HG02571 (cell line): Measurements from ENCODE around the gene PROCA1.

Source experiments
- ATAC-seq: cut with Tn5 transposase; IDR thresholded peaks from one replicate; pipeline ENCODE4 v1.9.1; 2021; ENCODE audit warnings: mild to moderate bottlenecking, moderate library complexity; ENCODE audit not compliant: unreplicated experiment

Gene PROCA1

DNA sequence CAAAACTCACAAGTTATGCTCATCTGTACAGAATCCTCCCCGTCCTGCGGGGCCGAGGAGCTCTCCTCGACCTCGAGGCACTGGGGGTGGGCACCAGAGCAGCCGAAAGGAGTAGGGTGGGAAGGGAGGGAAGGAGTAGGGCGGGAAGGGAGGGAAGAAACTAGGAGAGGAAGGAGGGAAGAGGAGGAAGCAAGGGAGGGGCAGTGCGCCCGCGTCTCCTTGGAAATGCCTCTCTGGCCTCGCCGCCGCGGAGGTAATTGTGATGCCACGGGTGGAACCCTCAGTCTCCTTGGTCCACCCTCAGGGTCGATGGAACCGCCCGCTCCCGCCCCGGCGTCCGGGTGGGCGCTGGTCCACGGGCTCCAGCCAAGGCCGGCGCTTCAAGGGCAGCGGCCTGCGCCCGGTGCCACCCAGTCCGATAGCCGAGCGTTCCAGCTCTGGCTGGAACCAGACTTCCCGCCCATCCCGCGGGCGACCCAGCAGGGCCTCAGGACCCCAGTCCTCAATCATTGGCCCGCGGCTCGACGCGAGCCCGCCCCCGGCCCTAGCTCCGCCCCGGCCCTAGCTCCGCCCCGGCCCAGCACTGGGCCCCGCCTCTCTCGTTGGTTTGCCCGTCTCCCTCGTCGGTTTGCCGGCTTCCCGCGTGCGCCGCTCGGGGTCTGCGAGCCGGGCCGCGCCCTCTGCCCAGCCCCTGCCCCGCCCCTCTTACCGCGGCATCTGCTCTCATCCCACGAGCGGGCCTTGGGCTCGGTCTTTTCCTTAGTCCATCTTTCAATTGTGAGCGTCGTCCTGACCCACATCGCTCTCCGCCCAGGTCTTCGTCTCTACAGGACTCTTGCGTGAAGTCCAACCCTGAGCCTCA, 596 bp downstream of the PROCA1 start:
- peak; percentile 71 for ATAC-seq

DNA sequence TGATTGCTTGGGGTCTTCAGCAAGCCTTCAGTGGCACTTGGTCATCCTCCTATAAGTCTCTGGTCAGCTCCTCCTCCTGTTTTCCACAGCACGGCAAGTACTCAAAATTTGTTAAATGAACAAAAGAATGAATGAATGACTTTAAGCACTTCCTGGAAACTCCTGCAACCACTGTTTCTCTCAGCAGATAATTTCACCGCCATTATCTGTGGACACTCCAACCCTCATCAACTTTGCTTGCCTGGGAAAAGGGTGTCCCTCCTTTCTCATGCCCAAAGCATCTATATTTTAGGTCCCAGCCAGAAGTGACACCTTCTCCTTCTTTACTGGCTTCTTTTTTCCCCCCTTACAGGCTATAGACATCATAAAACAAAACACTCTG, 4.4 kb downstream of the PROCA1 start:
- no peak for ATAC-seq

- no peak for ATAC-seq
Measured at GRCh38 chr17:28706471-28707338, 5.0 kb downstream of the PROCA1 start.

- no peak for ATAC-seq
Measured at GRCh38 chr17:28705728-28706334, 5.9 kb downstream of the PROCA1 start.

DNA sequence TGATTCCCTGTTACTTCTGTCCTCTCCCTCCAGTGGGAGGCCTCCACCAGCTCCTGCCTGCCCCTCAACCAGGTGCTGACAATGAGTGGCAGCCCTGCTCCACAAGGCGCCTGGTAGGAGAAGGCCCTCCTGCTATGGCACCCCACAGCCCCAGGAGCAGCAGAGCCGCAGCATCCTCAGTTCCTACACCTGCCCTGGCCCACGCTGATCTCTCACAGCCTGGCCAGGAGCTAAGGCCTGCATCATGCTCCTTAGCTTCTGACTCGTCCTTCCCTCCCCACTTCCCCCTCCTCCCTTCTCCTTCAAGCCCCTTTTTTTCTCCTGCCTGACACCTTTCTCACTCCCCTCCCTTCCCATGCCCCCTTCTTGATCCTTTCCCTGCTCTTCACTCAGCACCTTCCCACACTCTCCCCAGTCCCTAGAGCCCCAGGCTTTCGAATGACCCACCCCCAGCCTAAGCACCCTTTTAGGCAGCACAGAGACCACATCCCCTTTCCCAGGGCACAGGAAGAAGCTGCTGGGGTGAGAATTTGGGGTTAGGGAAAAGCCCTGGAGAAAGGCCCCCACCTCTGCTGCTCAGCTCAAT, 6.5 kb downstream of the PROCA1 start:
- no peak for ATAC-seq

DNA sequence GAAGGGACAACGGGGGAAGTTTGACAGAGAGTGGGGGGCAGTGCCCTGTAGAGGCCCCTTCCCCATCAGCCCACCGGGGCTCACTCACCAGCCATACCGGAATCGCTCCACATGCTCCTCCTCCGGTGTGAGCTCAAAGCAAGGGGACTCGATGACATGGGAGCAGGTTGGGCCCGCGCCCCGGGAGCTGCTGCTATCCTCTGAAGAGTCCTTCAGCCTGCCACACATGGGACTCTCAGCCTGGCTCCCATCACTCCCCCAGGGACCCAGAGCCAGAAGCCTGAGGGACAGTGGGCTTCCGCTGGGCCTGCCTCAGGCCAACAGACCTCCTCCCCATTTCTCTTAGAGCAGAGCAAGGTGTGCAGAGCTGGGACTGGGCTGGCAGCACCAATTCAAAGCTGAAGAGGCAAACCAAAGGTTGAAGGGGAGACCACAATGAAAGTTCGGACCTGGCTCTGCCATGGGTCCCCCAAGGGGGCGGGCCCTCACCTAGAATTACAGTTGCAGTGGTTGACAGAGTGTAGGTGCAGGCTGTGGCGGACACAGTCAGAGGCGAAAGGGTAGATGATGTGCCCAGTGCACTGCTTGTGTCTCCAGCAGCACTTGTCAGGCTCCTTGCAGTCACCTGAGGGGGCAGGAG, 7.3 kb downstream of the PROCA1 start:
- no peak for ATAC-seq

GRCh38 chr17:28703552-28704218, 8.0 kb downstream of the PROCA1 start:
- no peak for ATAC-seq

- no peak for ATAC-seq
Measured at GRCh38 chr17:28702752-28703150, 8.9 kb downstream of the PROCA1 start.

DNA sequence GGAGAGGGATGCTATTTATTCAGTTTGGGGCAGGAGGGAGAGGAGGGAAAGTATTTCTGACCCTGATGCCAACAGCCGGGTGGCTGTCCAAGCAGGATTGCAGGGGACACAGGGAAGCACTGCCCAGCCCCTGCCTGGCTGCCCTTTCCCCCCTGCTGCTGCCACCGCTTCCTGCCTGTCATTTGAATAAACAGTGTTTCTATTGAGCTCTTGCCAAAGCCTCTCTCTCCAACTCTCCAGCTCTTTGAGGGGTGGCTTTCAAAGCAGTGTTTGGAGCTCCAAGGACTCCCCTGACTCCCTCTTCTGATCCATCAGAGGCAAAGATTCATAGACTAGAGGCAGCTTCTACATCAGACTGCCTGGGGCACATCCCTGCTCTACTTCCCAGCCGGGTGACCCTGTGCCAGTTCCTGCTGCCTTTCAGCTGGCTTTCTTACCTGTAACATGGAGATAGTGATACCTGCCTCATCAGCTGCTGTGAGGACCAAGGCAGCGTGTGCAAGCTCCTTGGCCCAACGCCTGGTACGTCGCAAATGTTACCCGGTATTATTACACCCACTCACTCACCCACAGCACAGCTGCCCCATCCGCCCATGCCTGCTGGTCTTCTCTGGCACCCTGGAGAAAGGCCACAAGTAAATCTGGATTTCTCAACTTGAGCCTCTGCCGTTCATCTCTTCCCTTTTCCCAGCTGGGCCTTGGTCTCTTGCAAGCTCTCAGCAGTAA, 9.5 kb downstream of the PROCA1 start:
- ATAC-seq: no peak

GRCh38 chr17:28700830-28701492, 10.7 kb downstream of the PROCA1 start:
- ATAC-seq: no peak

GRCh38 chr17:28700278-28700677, 11.4 kb downstream of the PROCA1 start:
- no peak for ATAC-seq

DNA sequence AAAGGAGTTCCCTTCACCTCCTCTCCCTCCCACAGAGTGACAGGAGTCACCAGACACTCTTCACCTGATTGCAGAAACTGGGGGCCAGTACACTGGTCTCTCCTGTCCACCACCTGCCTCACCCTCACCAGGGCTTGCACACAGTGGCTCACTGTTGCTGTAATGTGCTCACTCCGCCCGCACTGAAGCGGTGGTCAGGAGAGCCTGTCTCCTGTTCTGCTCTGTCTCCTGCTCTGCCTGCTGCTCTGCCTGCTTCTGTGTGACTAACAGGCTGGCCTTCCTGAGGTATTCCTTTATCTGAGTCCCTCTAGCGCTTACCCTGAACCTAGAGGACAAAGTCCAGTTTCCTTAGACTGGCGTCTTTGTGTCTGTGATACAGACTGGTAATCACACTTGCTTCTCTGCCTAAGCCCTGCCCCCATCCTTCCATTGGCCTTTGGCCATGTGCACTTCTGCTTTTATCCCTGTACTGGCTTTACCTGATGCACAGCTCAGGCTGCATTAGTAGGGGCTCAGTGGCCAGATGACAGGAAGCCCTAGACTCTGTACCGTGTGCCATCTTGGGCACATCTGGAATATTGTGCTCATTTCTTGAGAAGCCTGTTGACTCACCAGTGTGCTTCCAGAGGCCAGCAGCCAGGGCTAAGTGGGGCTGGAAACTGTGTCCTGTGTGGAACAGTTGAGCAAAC, 13.3 kb downstream of the PROCA1 start:
- no peak for ATAC-seq

DNA sequence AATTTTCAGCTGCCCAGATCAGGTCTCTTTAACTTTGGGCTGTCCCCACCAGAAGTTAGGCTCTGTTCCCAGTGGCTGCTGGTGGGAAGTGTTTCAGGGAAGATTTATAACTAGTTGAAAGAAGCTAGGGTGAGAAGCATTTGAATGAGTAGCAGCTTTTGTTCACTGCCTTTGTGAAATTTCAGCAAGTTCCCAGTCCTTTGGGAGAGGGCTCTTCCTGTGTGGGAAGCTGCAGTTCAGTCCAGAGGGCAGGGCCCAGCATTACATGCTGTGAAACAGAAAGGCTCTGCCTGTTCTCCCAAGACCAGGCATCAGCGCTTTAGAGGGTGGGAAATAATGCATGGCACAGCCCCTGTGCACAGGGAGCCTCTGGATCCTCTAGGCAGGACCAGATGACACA, 17.8 kb downstream of the PROCA1 start:
- ATAC-seq: no peak

DNA sequence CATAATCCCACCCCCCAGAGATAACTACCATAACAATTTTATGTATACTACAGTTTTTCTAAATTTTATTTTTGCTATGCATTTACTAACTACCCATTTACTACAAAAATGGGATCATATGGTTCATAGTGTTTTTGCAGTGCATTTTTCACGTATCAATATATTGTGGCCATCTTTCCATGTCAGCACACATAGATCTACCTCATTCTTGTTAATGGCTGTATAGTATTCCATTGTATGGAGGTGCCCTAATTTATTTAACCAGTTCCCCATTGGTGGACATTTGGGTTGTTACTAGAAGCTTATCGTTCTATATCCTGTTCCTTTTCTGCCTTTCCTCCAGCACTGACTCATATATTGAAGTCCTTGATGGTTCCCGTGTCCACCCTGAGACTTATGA, 22.7 kb downstream of the PROCA1 start:
- no peak for ATAC-seq

DNA sequence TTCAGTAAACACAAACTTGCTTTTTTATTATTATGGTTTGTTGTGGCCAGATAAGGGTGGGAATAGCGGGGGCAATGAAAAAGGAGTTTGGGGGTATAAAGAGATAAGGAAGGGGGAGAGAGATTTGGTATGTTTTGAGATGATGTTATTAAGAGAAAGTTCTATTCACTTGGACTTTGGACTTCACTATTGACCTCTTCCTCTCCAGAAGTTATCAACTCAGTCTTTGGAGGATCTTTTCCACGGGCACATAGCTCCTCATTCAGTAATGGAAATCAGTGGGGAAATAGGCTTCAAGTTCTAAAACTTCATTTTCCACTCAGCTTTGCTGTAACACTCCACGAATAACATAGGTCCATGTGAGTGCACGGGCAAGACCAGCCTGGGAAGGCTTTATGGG, 23.2 kb downstream of the PROCA1 start:
- ATAC-seq: no peak

DNA sequence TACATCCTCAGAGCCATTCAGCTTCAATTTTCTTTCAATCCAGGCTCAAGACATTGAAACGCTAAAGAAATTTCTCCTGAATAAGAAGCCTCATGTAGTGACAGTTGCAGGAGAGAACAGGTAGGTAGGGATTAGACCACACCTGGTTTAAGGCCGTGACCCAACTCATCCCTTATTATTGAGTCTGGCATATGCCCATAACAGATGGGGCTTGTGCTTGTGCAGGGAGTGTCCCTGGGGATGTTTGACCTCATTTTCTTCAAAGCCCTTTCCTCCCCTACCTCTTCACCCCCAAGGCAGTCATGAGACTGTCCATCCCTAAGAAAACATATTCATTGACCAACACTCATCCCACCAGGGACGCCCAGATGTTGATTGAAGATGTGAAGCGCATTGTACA, 25.4 kb downstream of the PROCA1 start:
- ATAC-seq: no peak

- ATAC-seq: no peak
Measured at GRCh38 chr17:28685366-28685765, 26.3 kb downstream of the PROCA1 start.

DNA sequence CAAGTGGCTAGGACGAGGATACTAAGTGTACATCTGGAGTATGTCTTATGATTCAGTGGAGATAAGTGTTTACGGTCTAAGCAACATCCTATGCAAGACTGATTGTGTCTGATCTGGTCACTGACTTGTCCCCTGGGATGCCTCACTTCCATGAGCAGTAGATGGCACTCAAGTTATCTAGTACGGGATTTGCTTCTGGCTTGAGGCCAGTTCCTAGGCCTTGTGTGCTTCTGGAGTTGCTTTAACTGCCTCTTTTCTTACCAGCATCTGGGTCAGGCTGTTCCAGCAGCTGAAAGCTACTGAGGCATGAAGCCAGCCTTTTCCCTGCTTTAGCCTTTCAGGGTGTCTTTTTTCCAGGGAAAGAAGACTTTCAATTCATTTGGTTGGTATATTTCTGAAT, 26.7 kb downstream of the PROCA1 start:
- ATAC-seq: no peak
